ENCODE results near the gene MMP26. TPM values are rescaled to one million over a fixed set of nuclear protein-coding genes. Genes with fewer than 3 reads are reported as not detected.

MMP26 gene
- total RNA-seq: not detected
- polyA plus RNA-seq: not detected

DNA sequence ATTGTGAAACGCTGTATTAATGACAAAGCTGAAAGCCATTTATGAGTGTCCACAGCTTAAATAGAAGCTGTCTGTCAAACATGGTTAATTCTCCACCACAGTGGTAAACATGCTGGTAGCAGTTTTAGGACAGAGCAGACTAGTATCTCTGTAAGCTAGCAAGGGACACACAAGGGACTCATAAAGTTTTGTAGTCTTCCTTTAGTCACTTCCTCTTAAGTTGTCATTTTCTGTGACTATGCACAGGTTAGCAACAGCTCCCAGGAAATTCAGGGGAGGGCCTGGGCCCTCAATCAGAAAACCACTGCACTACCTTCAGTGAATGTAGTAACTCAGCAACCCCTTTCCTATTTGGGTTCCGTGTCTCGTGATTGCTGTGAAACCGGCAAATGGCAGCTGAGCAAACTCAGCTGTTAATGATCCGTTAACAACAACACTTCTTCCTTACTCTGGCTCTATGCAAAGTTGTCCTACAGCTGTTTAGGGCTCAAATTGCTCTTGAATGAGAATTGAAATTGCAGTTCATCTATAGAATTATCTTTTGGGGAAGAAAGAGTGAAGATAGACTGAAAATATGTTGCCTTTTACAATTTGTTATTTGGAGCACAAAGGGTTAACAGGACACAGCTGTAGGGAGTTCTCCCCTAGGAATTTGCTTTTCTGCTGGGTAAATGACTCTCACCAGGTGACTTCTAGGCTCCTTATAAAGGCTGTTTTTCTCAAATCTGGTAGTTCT lies at the start of gene MMP26:
Gene MMP26 (plus strand): TSS at position 731 of the 736 bp plus-strand sequence.
- Mint-ChIP-seq H3K27me3 (no peaks in the 10 kb centered on the region), H3K36me3 (no peaks in the 10 kb centered on the region), H3K4me3 (no peak within 1 kb of the TSS), H3K27ac (no peak within 1 kb of the TSS), H3K9me3 (peaks cover 0 to 3% (median 0%) of the 10 kb centered on the region in 7 donors), H3K4me1 (no peaks in the 10 kb centered on the region)
- Histone ChIP-seq H3K27me3 (ENCODE audit: control insufficient read depth, insufficient read depth, low read length) (no peaks in the 10 kb centered on the region), H3K36me3 (ENCODE audit: control insufficient read depth, insufficient read depth, low read length) (no peaks in the 10 kb centered on the region), H3K4me1 (ENCODE audit: control insufficient read depth, insufficient read depth, low read length, poor library complexity, severe bottlenecking) (no peaks in the 10 kb centered on the region), H3K9me3 (ENCODE audit: control insufficient read depth in 2 of 2, low read length in 2 of 2) (no peaks in the 10 kb centered on the region), H3K4me3 (ENCODE audit: low read depth, low read length) (no peak within 1 kb of the TSS), H3K27ac (ENCODE audit: insufficient read depth, low read length, poor library complexity, severe bottlenecking) (no peak within 1 kb of the TSS)
- DNase-seq (no peak), ATAC-seq (ENCODE audit: low read depth in 2 of 2) (no peak)

DNA sequence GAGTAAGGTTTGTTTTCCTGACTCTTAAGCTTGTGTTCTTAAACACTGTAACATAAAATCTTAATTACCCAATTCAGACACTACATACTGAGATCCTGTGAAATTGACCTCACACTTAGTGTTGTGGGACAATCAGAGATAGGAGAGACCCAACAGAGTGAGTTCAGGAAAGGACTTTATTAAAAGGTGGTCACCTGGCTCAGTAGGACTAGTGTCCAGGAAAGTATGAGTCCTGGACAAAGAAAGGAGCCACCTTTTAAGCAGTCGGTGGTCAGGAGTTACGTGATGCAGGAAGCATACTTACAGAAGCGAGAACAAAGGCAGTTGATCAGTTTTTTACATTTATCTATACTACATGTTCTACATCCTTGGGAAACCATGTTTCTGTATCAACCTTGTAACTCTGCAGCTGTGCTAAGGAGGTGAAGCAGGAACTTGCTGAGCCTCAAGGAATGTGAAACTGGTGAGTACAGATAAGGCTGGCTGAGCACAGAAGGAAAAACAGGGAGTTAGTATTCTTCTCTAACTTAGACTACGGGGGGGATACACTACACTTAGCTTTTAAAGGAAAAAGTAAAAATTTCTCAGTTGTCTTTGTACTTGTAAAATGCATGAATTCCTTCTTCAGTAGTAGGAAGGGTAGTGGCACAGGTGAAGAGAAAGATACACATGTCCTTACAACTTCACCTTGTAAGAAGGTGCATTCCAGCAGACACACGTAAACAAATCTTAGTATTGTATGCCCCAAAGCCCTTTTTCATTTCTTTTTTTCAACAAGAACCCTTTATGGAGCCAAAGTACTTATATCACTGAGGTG lies 45.7 kb upstream of the MMP26 start:
- H3K27me3 Mint-ChIP-seq: peaks cover 4% of the 10 kb centered on the region
- H3K4me3 ChIP-seq (ENCODE audit: low read depth, low read length): no peak overlapping the region
- no peak overlapping the region for H3K27ac ChIP-seq (ENCODE audit: insufficient read depth, low read length, poor library complexity, severe bottlenecking)
- no peak for DNase-seq
- no peak for ATAC-seq (ENCODE audit: low read depth in 2 of 2)
- H3K4me1 ChIP-seq (ENCODE audit: control insufficient read depth, insufficient read depth, low read length, poor library complexity, severe bottlenecking): no peaks in the 10 kb centered on the region
- no peaks in the 10 kb centered on the region for H3K9me3 Mint-ChIP-seq
- no peaks in the 10 kb centered on the region for H3K27me3 ChIP-seq (ENCODE audit: control insufficient read depth, insufficient read depth, low read length)
- H3K27ac Mint-ChIP-seq: no peak overlapping the region
- no peak overlapping the region for H3K4me3 Mint-ChIP-seq
- no peaks in the 10 kb centered on the region for H3K36me3 ChIP-seq (ENCODE audit: control insufficient read depth, insufficient read depth, low read length)
- no peaks in the 10 kb centered on the region for H3K36me3 Mint-ChIP-seq
- no peaks in the 10 kb centered on the region for H3K4me1 Mint-ChIP-seq
- no peaks in the 10 kb centered on the region for H3K9me3 ChIP-seq (ENCODE audit: control insufficient read depth in 2 of 2, low read length in 2 of 2)

DNA sequence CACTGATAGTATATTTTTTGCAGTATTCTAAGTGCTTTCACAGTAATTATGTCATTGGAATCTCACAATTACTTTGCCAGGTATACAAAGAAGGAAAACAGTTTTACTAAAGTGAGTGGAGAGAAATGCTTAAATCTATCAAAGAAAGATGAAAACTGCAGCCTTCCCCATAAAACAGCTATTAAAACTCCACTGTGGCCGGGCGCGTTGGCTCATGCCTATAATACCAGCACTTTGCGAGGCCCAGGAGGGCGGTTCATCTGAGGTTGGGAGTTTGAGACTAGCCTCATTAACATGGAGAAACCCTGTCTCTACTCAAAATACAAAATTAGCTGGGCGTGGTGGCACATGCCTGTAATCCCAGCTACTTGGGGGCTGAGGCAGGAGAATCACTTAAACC lies 41.7 kb upstream of the MMP26 start:
- H3K27ac Mint-ChIP-seq: no peak overlapping the region
- no peak overlapping the region for H3K4me3 ChIP-seq (ENCODE audit: low read depth, low read length)
- H3K36me3 ChIP-seq (ENCODE audit: control insufficient read depth, insufficient read depth, low read length): no peaks in the 10 kb centered on the region
- no peak for ATAC-seq (ENCODE audit: low read depth in 2 of 2)
- no peak for DNase-seq
- no peaks in the 10 kb centered on the region for H3K4me1 Mint-ChIP-seq
- H3K36me3 Mint-ChIP-seq: no peaks in the 10 kb centered on the region
- peaks cover 9% of the 10 kb centered on the region for H3K27me3 Mint-ChIP-seq
- H3K9me3 ChIP-seq (ENCODE audit: control insufficient read depth in 2 of 2, low read length in 2 of 2): no peaks in the 10 kb centered on the region
- no peak overlapping the region for H3K4me3 Mint-ChIP-seq
- peaks cover 1% of the 10 kb centered on the region for H3K27me3 ChIP-seq (ENCODE audit: control insufficient read depth, insufficient read depth, low read length)
- peaks cover 0 to 1% (median 0%) of the 10 kb centered on the region in 7 donors for H3K9me3 Mint-ChIP-seq
- H3K4me1 ChIP-seq (ENCODE audit: control insufficient read depth, insufficient read depth, low read length, poor library complexity, severe bottlenecking): no peaks in the 10 kb centered on the region
- H3K27ac ChIP-seq (ENCODE audit: insufficient read depth, low read length, poor library complexity, severe bottlenecking): no peak overlapping the region

DNA sequence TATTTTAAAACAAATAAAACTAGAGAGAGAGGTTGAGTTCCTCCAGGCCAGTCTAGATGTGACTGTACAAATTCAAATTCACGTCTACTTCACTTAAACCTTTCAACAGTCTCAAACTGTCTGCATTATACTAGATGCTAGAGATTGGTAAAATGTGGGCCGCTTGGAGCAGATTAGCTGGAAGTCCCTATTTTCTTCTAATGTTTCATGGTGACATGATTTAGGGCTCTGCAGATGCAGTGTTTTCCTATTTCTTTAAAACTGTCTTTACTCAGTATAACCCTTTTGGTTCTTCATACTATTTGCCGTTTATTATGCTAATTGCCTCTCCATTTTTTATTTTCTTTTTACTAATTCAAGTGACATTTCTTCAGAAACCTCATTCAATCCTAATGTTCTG lies 40.4 kb upstream of the MMP26 start:
- Histone ChIP-seq H3K9me3 (ENCODE audit: control insufficient read depth in 2 of 2, low read length in 2 of 2) (no peaks in the 10 kb centered on the region), H3K4me3 (ENCODE audit: low read depth, low read length) (no peak overlapping the region), H3K27me3 (ENCODE audit: control insufficient read depth, insufficient read depth, low read length) (peaks cover 1% of the 10 kb centered on the region), H3K4me1 (ENCODE audit: control insufficient read depth, insufficient read depth, low read length, poor library complexity, severe bottlenecking) (no peaks in the 10 kb centered on the region), H3K36me3 (ENCODE audit: control insufficient read depth, insufficient read depth, low read length) (no peaks in the 10 kb centered on the region), H3K27ac (ENCODE audit: insufficient read depth, low read length, poor library complexity, severe bottlenecking) (no peak overlapping the region)
- peaks cover 14% of the 10 kb centered on the region for H3K27me3 Mint-ChIP-seq
- H3K27ac Mint-ChIP-seq: no peak overlapping the region
- H3K4me3 Mint-ChIP-seq: no peak overlapping the region
- peaks cover 0 to 1% (median 0%) of the 10 kb centered on the region in 7 donors for H3K9me3 Mint-ChIP-seq
- DNase-seq (no peak), ATAC-seq (ENCODE audit: low read depth in 2 of 2) (no peak)
- H3K36me3 Mint-ChIP-seq: no peaks in the 10 kb centered on the region
- H3K4me1 Mint-ChIP-seq: no peaks in the 10 kb centered on the region

DNA sequence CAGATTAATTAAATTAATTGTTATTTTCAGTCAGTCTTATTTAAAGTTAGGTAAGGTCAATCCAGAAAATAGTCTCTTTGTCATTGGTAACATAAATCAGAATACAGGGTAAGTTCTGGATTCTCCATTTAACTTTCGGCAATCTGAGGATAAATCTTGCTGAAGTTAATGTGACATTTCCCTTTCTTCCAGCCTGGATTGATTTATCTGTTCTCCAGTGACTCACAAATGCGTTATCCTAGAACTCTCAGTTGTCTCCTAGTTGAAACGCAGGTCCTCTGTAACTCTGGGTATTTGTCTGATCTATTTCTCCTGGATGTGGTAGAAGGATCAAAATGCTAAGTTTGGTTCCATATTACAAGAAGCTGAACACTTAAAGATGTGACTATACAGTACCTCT lies 39.8 kb upstream of the MMP26 start:
- ATAC-seq (ENCODE audit: low read depth in 2 of 2) (no peak), DNase-seq (no peak)
- Histone ChIP-seq H3K4me1 (ENCODE audit: control insufficient read depth, insufficient read depth, low read length, poor library complexity, severe bottlenecking) (no peaks in the 10 kb centered on the region), H3K4me3 (ENCODE audit: low read depth, low read length) (no peak overlapping the region), H3K27ac (ENCODE audit: insufficient read depth, low read length, poor library complexity, severe bottlenecking) (no peak overlapping the region), H3K9me3 (ENCODE audit: control insufficient read depth in 2 of 2, low read length in 2 of 2) (no peaks in the 10 kb centered on the region), H3K36me3 (ENCODE audit: control insufficient read depth, insufficient read depth, low read length) (no peaks in the 10 kb centered on the region), H3K27me3 (ENCODE audit: control insufficient read depth, insufficient read depth, low read length) (peaks cover 1% of the 10 kb centered on the region)
- H3K9me3 Mint-ChIP-seq: peaks cover 0 to 1% (median 0%) of the 10 kb centered on the region in 7 donors
- no peak overlapping the region for H3K4me3 Mint-ChIP-seq
- no peaks in the 10 kb centered on the region for H3K4me1 Mint-ChIP-seq
- H3K36me3 Mint-ChIP-seq: no peaks in the 10 kb centered on the region
- H3K27ac Mint-ChIP-seq: no peak overlapping the region
- peaks cover 19% of the 10 kb centered on the region for H3K27me3 Mint-ChIP-seq

DNA sequence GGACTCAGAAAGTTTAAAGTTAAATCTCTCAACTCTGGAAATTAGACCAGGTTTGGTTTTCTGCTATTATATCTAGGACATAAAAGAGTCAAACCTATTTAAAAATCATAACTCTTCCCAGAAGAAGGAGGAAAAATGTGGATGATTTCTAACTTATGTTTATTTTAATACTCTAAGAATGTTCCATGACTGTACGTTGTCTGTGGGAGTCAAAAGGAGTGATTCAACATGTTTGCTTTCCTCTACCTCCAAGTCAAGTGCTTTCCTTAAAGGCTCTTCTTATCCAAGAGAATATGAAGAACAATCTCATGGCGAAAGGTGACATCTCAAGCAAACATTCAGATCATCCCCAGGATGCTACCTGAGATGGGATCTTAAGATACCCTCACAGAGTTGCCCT lies 39.2 kb upstream of the MMP26 start:
- Histone ChIP-seq H3K4me3 (ENCODE audit: low read depth, low read length) (no peak overlapping the region), H3K27ac (ENCODE audit: insufficient read depth, low read length, poor library complexity, severe bottlenecking) (no peak overlapping the region), H3K36me3 (ENCODE audit: control insufficient read depth, insufficient read depth, low read length) (no peaks in the 10 kb centered on the region), H3K27me3 (ENCODE audit: control insufficient read depth, insufficient read depth, low read length) (peaks cover 1% of the 10 kb centered on the region), H3K4me1 (ENCODE audit: control insufficient read depth, insufficient read depth, low read length, poor library complexity, severe bottlenecking) (no peaks in the 10 kb centered on the region), H3K9me3 (ENCODE audit: control insufficient read depth in 2 of 2, low read length in 2 of 2) (no peaks in the 10 kb centered on the region)
- no peaks in the 10 kb centered on the region for H3K36me3 Mint-ChIP-seq
- DNase-seq (no peak), ATAC-seq (ENCODE audit: low read depth in 2 of 2) (no peak)
- no peak overlapping the region for H3K4me3 Mint-ChIP-seq
- H3K9me3 Mint-ChIP-seq: peaks cover 0 to 1% (median 0%) of the 10 kb centered on the region in 7 donors
- no peak overlapping the region for H3K27ac Mint-ChIP-seq
- no peaks in the 10 kb centered on the region for H3K4me1 Mint-ChIP-seq
- H3K27me3 Mint-ChIP-seq: peaks cover 19% of the 10 kb centered on the region

DNA sequence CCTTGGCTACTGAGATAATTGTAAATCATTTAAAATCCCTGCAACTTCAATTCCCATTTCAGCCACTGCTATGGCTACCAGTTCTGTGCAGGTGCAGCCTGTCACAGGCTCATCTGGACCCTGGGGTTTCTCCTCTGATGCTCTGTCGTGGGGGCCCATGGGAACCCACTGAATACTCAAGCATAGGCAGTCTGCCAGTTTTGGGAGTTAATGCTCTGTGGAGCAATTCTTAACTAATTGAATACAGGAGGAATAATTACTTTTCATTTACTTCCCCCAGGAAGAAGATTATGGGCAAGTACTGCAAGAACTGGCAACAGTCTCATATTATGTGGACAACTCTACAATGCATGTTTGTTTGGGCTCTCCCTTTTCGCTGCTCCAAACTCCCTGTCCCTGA lies 32.8 kb upstream of the MMP26 start:
- no peaks in the 10 kb centered on the region for H3K9me3 ChIP-seq (ENCODE audit: control insufficient read depth in 2 of 2, low read length in 2 of 2)
- no peaks in the 10 kb centered on the region for H3K4me1 ChIP-seq (ENCODE audit: control insufficient read depth, insufficient read depth, low read length, poor library complexity, severe bottlenecking)
- no peak overlapping the region for H3K4me3 ChIP-seq (ENCODE audit: low read depth, low read length)
- peaks cover 1% of the 10 kb centered on the region for H3K27me3 ChIP-seq (ENCODE audit: control insufficient read depth, insufficient read depth, low read length)
- no peak for ATAC-seq (ENCODE audit: low read depth in 2 of 2)
- Mint-ChIP-seq H3K27ac (no peak overlapping the region), H3K4me3 (no peak overlapping the region), H3K27me3 (peaks cover 28% of the 10 kb centered on the region), H3K9me3 (peaks cover 0 to 2% (median 0%) of the 10 kb centered on the region in 7 donors), H3K36me3 (no peaks in the 10 kb centered on the region), H3K4me1 (no peaks in the 10 kb centered on the region)
- no peaks in the 10 kb centered on the region for H3K36me3 ChIP-seq (ENCODE audit: control insufficient read depth, insufficient read depth, low read length)
- no peak overlapping the region for H3K27ac ChIP-seq (ENCODE audit: insufficient read depth, low read length, poor library complexity, severe bottlenecking)
- no peak for DNase-seq
